C4-2B (cell line): ENCODE results near the gene CPLX1.

Source experiments
- H3K27ac ChIP-seq: fragments of 450-650 bp; 2 replicates; pipeline ENCODE4 v1.5.1; 2017
- ZFX ChIP-seq: fragments of 450-650 bp; IDR thresholded peaks from 2 replicates; pipeline ENCODE4 v1.6.1; 2017
- TF ChIP-seq, protein P1 (sequence below): fragments of 450-650 bp; conservative IDR thresholded peaks from 2 replicates; pipeline ENCODE4 v1.5.1; 2017; ENCODE audit warnings: mild to moderate bottlenecking

Gene CPLX1

DNA sequence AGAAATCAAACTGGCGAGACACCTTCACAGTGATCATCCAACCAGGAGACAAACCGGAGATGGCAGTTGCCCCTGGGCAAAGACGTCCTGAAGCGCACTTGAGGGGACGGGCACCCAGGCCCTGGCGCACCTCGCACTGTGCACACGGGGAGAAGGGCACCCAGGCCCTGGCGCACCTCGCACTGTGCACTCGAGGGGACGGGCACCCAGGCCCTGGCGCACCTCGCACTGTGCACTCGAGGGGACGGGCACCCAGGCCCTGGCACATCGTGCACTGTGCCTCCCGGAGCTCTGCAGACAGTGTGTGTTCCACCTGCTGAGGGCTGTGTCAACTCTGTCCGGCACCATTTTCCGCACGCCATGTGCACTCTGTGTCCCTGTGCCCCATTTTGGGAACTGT lies 34.6 kb upstream of the CPLX1 start:
- no peak for TF ChIP-seq ZFX
- TF ChIP-seq, protein P1, sequence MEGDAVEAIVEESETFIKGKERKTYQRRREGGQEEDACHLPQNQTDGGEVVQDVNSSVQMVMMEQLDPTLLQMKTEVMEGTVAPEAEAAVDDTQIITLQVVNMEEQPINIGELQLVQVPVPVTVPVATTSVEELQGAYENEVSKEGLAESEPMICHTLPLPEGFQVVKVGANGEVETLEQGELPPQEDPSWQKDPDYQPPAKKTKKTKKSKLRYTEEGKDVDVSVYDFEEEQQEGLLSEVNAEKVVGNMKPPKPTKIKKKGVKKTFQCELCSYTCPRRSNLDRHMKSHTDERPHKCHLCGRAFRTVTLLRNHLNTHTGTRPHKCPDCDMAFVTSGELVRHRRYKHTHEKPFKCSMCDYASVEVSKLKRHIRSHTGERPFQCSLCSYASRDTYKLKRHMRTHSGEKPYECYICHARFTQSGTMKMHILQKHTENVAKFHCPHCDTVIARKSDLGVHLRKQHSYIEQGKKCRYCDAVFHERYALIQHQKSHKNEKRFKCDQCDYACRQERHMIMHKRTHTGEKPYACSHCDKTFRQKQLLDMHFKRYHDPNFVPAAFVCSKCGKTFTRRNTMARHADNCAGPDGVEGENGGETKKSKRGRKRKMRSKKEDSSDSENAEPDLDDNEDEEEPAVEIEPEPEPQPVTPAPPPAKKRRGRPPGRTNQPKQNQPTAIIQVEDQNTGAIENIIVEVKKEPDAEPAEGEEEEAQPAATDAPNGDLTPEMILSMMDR, result no peak

DNA sequence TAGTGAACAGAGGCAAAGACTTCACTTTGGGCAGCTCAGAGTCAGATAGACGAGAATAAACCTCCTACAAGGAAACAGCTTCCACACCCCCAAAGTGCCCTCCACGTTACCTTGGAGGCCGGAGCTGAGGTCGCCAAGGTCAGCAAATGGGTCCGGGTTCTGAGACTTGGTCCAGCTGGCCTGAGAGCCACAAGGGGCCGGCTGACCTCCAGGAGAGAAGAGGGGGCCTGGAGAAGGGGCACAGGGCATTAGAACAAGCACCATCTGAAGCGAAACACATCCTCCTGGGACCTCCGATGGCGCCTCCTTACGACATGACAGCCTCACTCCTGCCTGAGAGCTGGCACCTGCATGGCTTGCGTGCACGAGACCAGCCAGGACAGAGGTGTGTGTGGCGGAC lies 33.6 kb upstream of the CPLX1 start:
- H3K27ac ChIP-seq, result no peak overlapping the region
- TF ChIP-seq, protein P1, result no peak
- no peak for TF ChIP-seq ZFX

More for the DNA sequence above, 34.6 kb upstream of the CPLX1 start:
- H3K27ac ChIP-seq, result no peak overlapping the region

DNA sequence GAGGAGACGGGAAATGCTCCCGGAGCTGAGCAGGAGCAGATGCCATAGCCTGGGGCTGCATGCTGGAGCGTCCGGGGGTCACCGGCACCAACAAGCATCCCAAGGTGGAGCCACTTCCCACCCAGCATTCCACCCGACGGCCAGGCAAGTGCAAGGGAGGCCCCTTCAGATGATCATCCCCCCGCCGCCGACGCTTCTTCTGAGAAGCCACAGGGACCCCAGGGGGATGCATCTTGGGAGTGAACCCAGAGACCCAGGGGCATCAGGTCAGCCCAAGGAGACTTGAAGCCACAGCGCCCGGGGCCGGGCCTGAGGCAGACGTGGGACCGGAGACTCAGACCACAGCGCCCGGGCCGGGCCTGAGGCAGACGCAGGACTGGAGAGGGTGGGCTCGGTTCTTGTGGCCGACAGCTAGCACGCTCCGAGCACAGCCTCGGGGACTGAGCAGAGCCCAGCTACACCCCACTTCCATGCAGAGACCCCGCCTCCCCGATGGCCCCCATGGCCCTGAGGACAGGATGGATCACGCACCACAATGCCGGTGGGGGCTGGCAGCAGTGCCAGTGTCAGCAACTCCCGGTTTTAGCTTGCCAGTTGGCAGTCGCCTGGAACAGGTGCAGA lies 33.0 kb upstream of the CPLX1 start:
- TF ChIP-seq, protein P1, result no peak
- no peak for TF ChIP-seq ZFX
- H3K27ac ChIP-seq, result no peak overlapping the region

DNA sequence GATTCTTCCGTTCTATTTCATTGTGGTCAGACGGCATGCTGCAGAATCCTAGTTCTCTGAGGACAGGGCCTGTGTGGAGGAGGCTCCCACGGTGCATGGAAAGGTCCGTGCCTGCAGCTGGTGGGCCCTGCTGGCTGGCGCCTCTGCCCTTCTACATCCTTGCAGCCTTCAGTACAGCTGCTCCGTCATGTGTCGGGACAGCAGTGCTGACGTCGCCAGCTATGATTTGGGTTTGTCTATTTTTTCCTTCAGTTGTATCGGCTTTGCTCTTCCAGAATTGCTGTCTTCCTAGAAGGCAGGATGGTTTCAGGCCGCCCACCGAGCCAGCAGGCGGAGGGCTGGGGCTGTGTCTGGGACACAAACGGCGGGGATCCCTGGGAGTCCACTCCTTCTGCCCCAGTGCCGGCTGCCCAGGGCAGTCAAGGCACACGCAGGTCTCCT lies 32.1 kb upstream of the CPLX1 start:
- H3K27ac ChIP-seq, result no peak overlapping the region
- no peak for TF ChIP-seq ZFX
- TF ChIP-seq, protein P1, result no peak

DNA sequence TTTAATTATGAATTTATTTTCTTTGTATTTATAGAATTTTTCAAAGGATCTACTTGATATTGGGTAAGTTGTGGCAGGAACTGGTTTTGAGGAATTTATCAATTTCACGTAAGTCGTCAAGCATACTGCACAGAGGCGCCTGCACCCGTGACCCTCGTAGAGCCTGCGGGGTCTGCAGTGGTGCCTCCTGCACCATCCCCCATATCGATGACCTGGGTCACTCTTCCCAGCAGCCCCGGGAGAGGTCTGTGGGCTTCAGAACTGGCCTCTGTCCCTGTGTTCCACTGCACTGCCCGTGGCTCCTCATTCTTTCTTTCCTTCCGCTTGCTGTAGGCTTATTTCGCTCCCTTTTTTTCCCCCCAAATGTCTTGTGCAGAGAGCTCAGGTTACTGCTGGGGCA lies 31.5 kb upstream of the CPLX1 start:
- TF ChIP-seq, protein P1, result no peak
- no peak for TF ChIP-seq ZFX
- no peak overlapping the region for H3K27ac ChIP-seq

DNA sequence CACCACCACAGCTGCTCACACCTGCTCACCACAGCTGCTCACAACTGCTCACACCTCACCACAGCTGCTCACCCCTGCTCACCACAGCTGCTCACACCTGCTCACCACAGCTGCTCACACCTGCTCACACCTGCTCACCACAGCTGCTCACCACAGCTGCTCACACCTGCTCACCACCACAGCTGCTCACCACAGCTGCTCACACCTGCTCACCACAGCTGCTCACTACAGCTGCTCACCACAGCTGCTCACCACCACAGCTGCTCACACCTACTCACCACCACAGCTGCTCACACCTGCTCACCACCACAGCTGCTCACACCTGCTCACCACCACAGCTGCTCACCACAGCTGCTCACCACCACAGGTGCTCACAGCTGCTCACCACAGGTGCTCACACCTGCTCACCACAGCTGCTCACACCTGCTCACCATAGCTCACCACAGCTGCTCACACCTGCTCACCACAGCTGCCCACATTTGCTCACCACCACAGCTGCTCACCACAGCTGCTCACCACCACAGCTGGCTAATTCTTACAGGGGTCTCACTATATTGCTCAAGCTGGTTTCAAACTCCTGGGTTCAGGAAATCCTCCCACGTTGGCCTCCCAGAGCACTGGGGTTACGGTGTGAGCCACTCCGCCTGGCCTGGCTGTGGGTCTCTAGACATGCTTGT lies 30.4 kb upstream of the CPLX1 start:
- TF ChIP-seq, protein P1, result no peak
- TF ChIP-seq ZFX, result no peak
- H3K27ac ChIP-seq, result no peak overlapping the region

DNA sequence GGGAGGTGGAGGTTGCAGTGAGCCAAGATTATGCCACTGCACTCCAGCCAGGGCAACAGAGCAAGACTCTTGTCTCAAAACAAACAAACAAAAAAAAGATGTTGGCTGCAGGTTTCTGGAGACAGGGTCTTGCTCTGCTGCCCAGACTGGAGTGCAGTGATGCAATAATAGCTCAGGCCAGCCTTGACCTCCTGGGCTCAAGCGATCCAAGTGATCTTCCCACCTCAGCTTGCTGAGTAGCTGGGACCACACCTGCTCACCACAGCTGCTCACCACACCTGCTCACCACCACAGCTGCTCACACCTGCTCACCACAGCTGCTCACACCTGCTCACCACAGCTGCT lies 29.9 kb upstream of the CPLX1 start:
- H3K27ac ChIP-seq, result no peak overlapping the region
- TF ChIP-seq, protein P1, result no peak
- TF ChIP-seq ZFX, result no peak
